ENCODE data around the gene OTOA.
"Not testable (repeated sequence)": the region's sequence is repeated elsewhere in the genome, so short reads cannot be mapped to it uniquely, and the experiment has no call there.

DNA sequence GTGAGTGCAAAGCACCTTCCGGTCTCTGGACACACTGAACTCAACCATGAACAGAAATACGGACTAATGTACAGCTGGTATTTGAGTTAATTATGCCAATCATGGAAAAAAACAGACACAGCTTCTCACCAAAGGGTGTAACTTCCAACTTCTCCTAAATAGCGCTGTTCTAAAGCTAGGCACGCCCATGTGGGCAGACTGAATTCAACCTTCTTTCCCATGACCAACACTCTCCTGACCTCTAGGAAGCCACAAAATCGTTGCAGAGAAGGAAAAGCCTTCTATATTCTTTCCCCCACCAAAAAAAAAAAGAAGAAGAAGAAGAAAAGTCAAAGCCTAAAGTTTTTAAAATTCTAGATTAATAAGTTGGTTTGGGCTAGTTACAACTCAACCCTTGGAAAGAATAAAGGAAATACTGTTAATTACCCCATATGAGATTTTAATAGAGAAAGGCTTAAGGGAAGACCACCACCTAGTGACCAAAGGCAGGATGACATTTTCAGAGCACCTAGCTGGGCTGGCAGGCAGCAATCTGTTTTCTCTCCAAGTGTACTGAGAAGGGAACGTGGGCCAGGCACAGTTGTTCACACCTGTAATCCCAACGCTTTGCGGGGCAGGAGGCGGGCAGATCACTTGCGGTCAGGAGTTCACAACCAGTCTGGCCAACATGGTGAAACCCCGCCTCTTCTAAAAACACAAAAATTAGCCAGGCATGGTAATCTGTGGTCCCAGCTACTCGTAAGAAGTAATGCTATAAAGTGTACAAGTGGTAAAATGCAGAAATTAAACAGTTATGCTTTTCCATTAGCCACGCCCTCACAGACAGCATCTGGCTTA, 138.0 kb downstream of the OTOA start:
- TF ChIP-seq ZNF274 (IDR thresholded peaks at IDR 0.05; ENCODE audit: low read depth, low read length); YY1 (IDR thresholded peaks at IDR 0.05; ENCODE audit: insufficient read depth, insufficient read length); SUZ12 (IDR thresholded peaks at IDR 0.05; ENCODE audit: extremely low read depth, insufficient read depth, insufficient read length): not testable (repeated sequence)
